IMR-90 (cell line): ENCODE results near the gene CAVIN1. TPM values are rescaled to one million over a fixed set of nuclear protein-coding genes. Genes with fewer than 3 reads are reported as not detected.

Source experiments
- ATAC-seq: fragments of 200-7000 bp; cut with Tn5 transposase; 2 replicates; pipeline ENCODE4 v1.9.1; 2020; ENCODE audit warnings: low read depth, mild to moderate bottlenecking, moderate library complexity
- BruUV-seq: library from RNA; stranded (reverse); fragments of 400-500 nt; replicated peaks from 2 replicates; lab custom pipeline; 2021; lab: Mats Ljungman, UMichigan
- CTCF ChIA-PET: fragments of 300-600 bp; formaldehyde crosslinking; extraction: SDS; loops from one replicate; lab custom pipeline; 2021; ENCODE audit warnings: antibody characterized with exemption; lab: Yijun Ruan, JAX
- POLR2A ChIA-PET: fragments of 300-600 bp; sonication (Branson Sonifier 250); formaldehyde crosslinking; loops from one replicate; lab custom pipeline; 2022; ENCODE audit warnings: antibody characterized with exemption; ENCODE audit not compliant: unreplicated experiment; lab: Charles Lee
- DNase-seq: peaks from one replicate; pipeline ENCODE4 v3.0.0; 2013
- H2AFZ ChIP-seq: replicated peaks from 2 replicates; pipeline ENCODE3; 2013; ENCODE audit warnings: low read length, mild to moderate bottlenecking; ENCODE audit not compliant: poor library complexity
- H2AK5ac ChIP-seq: 2 replicates; pipeline ENCODE4 v1.6.1; 2013; ENCODE audit warnings: low read depth, low read length, inconsistent platforms
- H2AK9ac ChIP-seq: replicated peaks from 2 replicates; pipeline ENCODE3; 2013; ENCODE audit warnings: mild to moderate bottlenecking, low read depth, low read length, moderate library complexity; ENCODE audit not compliant: poor library complexity
- H2BK120ac ChIP-seq: 2 replicates; pipeline ENCODE4 v1.6.1; 2013; ENCODE audit warnings: low read depth, low read length, inconsistent platforms
- H2BK15ac ChIP-seq: 3 replicates; pipeline ENCODE4 v1.6.1; 2013; ENCODE audit warnings: low read depth, low read length, inconsistent platforms
- H2BK20ac ChIP-seq: 2 replicates; pipeline ENCODE4 v1.6.1; 2013; ENCODE audit warnings: low read depth, mild to moderate bottlenecking, inconsistent platforms, low read length, moderate library complexity
- H2BK5ac ChIP-seq: 2 replicates; pipeline ENCODE4 v1.6.1; 2013; ENCODE audit warnings: mild to moderate bottlenecking, low read depth, low read length, inconsistent platforms; ENCODE audit not compliant: poor library complexity, severe bottlenecking
- H3K14ac ChIP-seq: replicated peaks from 2 replicates; pipeline ENCODE4 v1.6.1; 2013; ENCODE audit warnings: low read depth, low read length, inconsistent platforms
- H3K18ac ChIP-seq: 2 replicates; pipeline ENCODE4 v1.6.1; 2013; ENCODE audit warnings: low read depth, low read length, control low read depth
- H3K23ac ChIP-seq: 2 replicates; pipeline ENCODE4 v1.6.1; 2013; ENCODE audit warnings: low read depth, low read length, inconsistent platforms
- H3K27ac ChIP-seq: 2 replicates; pipeline ENCODE4 v1.5.1; 2013; ENCODE audit warnings: mild to moderate bottlenecking, control low read depth, low read length; ENCODE audit not compliant: insufficient read depth
- H3K27me3 ChIP-seq: 2 replicates; pipeline ENCODE4 v1.6.1; 2013; ENCODE audit warnings: low read length; ENCODE audit not compliant: control insufficient read depth, insufficient read depth
- H3K36me3 ChIP-seq: 2 replicates; pipeline ENCODE4 v1.6.1; 2013; ENCODE audit warnings: low read length, mixed read lengths; ENCODE audit not compliant: control insufficient read depth, insufficient read depth
- H3K4ac ChIP-seq: 2 replicates; pipeline ENCODE4 v1.6.1; 2013; ENCODE audit warnings: low read depth, low read length, inconsistent platforms
- H3K4me1 ChIP-seq: 2 replicates; pipeline ENCODE4 v1.6.1; 2013; ENCODE audit warnings: low read length, mixed read lengths; ENCODE audit not compliant: control insufficient read depth, insufficient read depth
- H3K4me2 ChIP-seq: 2 replicates; pipeline ENCODE4 v1.6.1; 2013; ENCODE audit warnings: low read depth, mild to moderate bottlenecking, control low read depth, low read length, moderate library complexity
- H3K4me3 ChIP-seq: 2 replicates; pipeline ENCODE4 v1.5.1; 2013; ENCODE audit warnings: low read depth, mild to moderate bottlenecking, control low read depth, low read length, moderate library complexity; ENCODE audit not compliant: insufficient read depth
- H3K56ac ChIP-seq: 2 replicates; pipeline ENCODE4 v1.6.1; 2013; ENCODE audit warnings: low read length, inconsistent platforms; ENCODE audit not compliant: insufficient read depth; ENCODE audit errors: extremely low read depth
- H3K79me1 ChIP-seq, 2 experiments: 2 replicates each; pipeline ENCODE4 v1.6.1; 2013; ENCODE audit warnings: low read length in 2 of 2, inconsistent platforms in 1 of 2, low read depth in 1 of 2
- H3K9ac ChIP-seq: 2 replicates; pipeline ENCODE4 v1.6.1; 2013; ENCODE audit warnings: low read depth, low read length, control low read depth
- H3K9me1 ChIP-seq: 2 replicates; pipeline ENCODE4 v1.6.1; 2013; ENCODE audit warnings: low read length, inconsistent platforms; ENCODE audit not compliant: insufficient read depth
- H3K9me3 ChIP-seq: 2 replicates; pipeline ENCODE4 v1.6.1; 2013; ENCODE audit warnings: low read length; ENCODE audit not compliant: control insufficient read depth, insufficient read depth
- H4K20me1 ChIP-seq: 2 replicates; pipeline ENCODE4 v1.6.1; 2013; ENCODE audit warnings: low read length, inconsistent platforms; ENCODE audit not compliant: insufficient read depth
- H4K5ac ChIP-seq: 2 replicates; pipeline ENCODE4 v1.6.1; 2013; ENCODE audit warnings: mild to moderate bottlenecking, low read depth, low read length, control low read depth
- H4K8ac ChIP-seq, 2 experiments: 2 replicates each; pipeline ENCODE4 v1.6.1; 2013; ENCODE audit warnings: low read depth in 2 of 2, low read length in 2 of 2, control low read depth in 1 of 2, inconsistent platforms in 1 of 2
- H4K91ac ChIP-seq: 2 replicates; pipeline ENCODE4 v1.6.1; 2013; ENCODE audit warnings: low read depth, low read length, inconsistent platforms; ENCODE audit not compliant: insufficient read depth
- POLR2A ChIP-seq: IDR thresholded peaks from 2 replicates; pipeline ENCODE4 v1.6.1; 2012; ENCODE audit warnings: mild to moderate bottlenecking, low read depth, low read length
- WGBS, 2 experiments: methylation state at CpG; one replicate each; pipeline versions ENCODE4 v1.1.5 to v1.1.7; 2013; ENCODE audit warnings: missing lambda C conversion rate in 2 of 2; ENCODE audit not compliant: insufficient read length in 1 of 2; ENCODE audit errors: extremely low coverage in 2 of 2; 5-methylcytosine and 5-hydroxymethylcytosine counted together
- dilution Hi-C: fragments of 300-500 bp; cut with HindIII; formaldehyde crosslinking; loops from one replicate; pipeline ENCODE4 v1.14.3; 2018; ENCODE audit warnings: low sequenced_read_pairs; ENCODE audit not compliant: unreplicated experiment
- in situ Hi-C: fragments of 300-500 bp; cut with MboI; formaldehyde crosslinking; loops from 3 replicates; pipeline ENCODE4 v1.14.3; 2019; ENCODE audit warnings: low sequenced_read_pairs, inconsistent platforms, mixed read lengths
- intact Hi-C: fragments of 100-400 bp; cut with micrococcal nuclease; formaldehyde crosslinking; loops from 2 replicates; pipeline ENCODE4 v1.10.0; 2022
- polyA plus RNA-seq, 3 experiments: library from polyadenylated mRNA; depleted of rRNA; stranded (reverse); fragments of >200 nt; gene quantifications; 2 replicates each; pipeline ENCODE4 v1.2.3, GENCODE V29; 2012; ENCODE audit warnings: low replicate concordance in 1 of 3
- total RNA-seq: library from RNA; depleted of rRNA; stranded (reverse); fragments of >200 nt; gene quantifications from 2 replicates; pipeline ENCODE4 v1.2.3, GENCODE V29; 2012
- TF ChIP-seq, protein P1 (sequence below): conservative IDR thresholded peaks from 2 replicates; pipeline ENCODE4 v1.5.1; 2012; ENCODE audit warnings: mild to moderate bottlenecking, low read depth, low read length, improper control_type of control experiment
- TF ChIP-seq, protein P2 (sequence below): fragments of 150-350 bp; IDR thresholded peaks from 2 replicates; pipeline ENCODE4 v1.6.1; 2017; ENCODE audit warnings: mild to moderate bottlenecking, antibody characterized with exemption, low read length, low read depth

The CAVIN1 gene
- total and polyA plus RNA-seq, 2 of the 4 experiments (the other 2 are of a cell fraction) = 491 to 556 TPM

DNA sequence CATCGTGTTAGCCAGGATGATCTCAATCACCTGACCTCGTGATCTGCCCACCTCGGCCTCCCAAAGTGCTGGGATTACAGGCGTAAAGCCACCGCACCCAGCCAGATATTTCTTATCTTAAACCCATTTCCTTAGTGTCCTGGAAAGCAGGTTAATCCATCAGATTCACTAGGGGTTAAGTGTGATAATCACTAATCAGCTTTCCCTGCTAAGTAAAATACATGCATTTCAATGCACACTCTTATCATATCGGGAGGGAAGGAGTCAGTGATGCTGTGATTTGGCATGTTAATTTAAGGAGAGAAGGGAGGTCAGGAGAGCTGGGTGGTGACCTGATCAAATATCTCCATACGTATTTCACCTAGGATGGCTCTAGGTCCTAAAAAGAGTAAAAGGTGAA lies 63.9 kb downstream of the CAVIN1 start:
- no peak overlapping the region for H2BK20ac ChIP-seq

More for the DNA sequence above, 63.9 kb downstream of the CAVIN1 start:
- H2AK5ac ChIP-seq = no peak overlapping the region
- no peak overlapping the region for H3K27ac ChIP-seq
- H3K9me1 ChIP-seq = peaks cover 26% of the 10 kb centered on the region
- H3K9me3 ChIP-seq = no peaks in the 10 kb centered on the region
- H2AFZ ChIP-seq = no peak overlapping the region
- dilution Hi-C loops = no loop called here
- H3K4me1 ChIP-seq = peaks cover 10% of the 10 kb centered on the region
- DNase-seq (no peak), ATAC-seq (no peak)
- no peak overlapping the region for H3K23ac ChIP-seq
- H2BK120ac ChIP-seq = no peak overlapping the region
- H4K5ac ChIP-seq = no peak overlapping the region
- H3K27me3 ChIP-seq = no peaks in the 10 kb centered on the region
- TF ChIP-seq, protein P1, sequence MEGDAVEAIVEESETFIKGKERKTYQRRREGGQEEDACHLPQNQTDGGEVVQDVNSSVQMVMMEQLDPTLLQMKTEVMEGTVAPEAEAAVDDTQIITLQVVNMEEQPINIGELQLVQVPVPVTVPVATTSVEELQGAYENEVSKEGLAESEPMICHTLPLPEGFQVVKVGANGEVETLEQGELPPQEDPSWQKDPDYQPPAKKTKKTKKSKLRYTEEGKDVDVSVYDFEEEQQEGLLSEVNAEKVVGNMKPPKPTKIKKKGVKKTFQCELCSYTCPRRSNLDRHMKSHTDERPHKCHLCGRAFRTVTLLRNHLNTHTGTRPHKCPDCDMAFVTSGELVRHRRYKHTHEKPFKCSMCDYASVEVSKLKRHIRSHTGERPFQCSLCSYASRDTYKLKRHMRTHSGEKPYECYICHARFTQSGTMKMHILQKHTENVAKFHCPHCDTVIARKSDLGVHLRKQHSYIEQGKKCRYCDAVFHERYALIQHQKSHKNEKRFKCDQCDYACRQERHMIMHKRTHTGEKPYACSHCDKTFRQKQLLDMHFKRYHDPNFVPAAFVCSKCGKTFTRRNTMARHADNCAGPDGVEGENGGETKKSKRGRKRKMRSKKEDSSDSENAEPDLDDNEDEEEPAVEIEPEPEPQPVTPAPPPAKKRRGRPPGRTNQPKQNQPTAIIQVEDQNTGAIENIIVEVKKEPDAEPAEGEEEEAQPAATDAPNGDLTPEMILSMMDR = no peak
- TF ChIP-seq, protein P2, sequence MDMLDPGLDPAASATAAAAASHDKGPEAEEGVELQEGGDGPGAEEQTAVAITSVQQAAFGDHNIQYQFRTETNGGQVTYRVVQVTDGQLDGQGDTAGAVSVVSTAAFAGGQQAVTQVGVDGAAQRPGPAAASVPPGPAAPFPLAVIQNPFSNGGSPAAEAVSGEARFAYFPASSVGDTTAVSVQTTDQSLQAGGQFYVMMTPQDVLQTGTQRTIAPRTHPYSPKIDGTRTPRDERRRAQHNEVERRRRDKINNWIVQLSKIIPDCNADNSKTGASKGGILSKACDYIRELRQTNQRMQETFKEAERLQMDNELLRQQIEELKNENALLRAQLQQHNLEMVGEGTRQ = no peak
- no peak for TF ChIP-seq POLR2A
- ChIA-PET CTCF (no interaction called here), POLR2A (no interaction called here)
- H3K56ac ChIP-seq = no peak overlapping the region
- H3K36me3 ChIP-seq = peaks cover 3% of the 10 kb centered on the region
- no peak overlapping the region for H2BK15ac ChIP-seq
- H4K91ac ChIP-seq = no peak overlapping the region
- H2BK5ac ChIP-seq = no peak overlapping the region
- no peak overlapping the region for H3K4me3 ChIP-seq
- H3K18ac ChIP-seq = no peak overlapping the region
- no TSS peak for BruUV-seq
- WGBS, 2 experiments = no CpG with 5 or more reads among the region's 7 CpGs
- intact Hi-C loops = no loop called here
- peaks cover 74% of the 10 kb centered on the region for H4K20me1 ChIP-seq
- H3K14ac ChIP-seq = no peak overlapping the region
- in situ Hi-C loops = no loop called here
- H3K4me2 ChIP-seq = no peak overlapping the region
- H4K8ac ChIP-seq = no peak overlapping the region
- peaks cover 24 to 89% of the 10 kb centered on the region in 2 experiments for H3K79me1 ChIP-seq
- no peak overlapping the region for H3K9ac ChIP-seq
- no peak overlapping the region for H3K4ac ChIP-seq
- no peak overlapping the region for H2AK9ac ChIP-seq
